Measurements from ENCODE around the gene GALNT15. TPM values are rescaled to one million over a fixed set of nuclear protein-coding genes. Genes with fewer than 3 reads are reported as not detected.

GALNT15 gene
- total RNA-seq, 1 donor from 2014 or later, result 0.40 TPM

DNA sequence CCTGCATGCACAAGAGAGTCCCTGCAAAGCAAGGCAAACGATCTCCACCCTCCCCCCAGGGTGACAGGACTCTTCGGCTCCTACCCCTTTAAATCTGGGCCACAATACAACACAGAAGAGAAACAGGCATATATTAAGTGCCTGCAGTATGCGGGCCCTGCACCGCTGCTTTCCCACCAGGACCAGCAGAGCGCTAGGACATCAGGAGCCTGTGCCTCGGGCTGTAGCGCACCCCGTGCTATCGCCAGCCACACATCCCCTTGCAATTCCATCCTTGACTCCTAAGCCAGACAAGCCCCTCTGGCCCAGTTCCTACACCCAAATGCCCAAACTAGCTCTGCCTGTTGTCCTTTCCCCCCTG, 4.1 kb downstream of the GALNT15 start:
- no peak overlapping the region for H3K27ac Mint-ChIP-seq (ENCODE audit: unreplicated experiment)
- H3K4me3 Mint-ChIP-seq (ENCODE audit: unreplicated experiment), result no peak overlapping the region
- H3K4me1 Mint-ChIP-seq (ENCODE audit: low read depth), result peaks cover 32% of the 10 kb centered on the region
- no peaks in the 10 kb centered on the region for H3K9me3 Mint-ChIP-seq (ENCODE audit: low read depth)
- no peaks in the 10 kb centered on the region for H3K36me3 Mint-ChIP-seq (ENCODE audit: low read depth)
- TF ChIP-seq, protein P1, sequence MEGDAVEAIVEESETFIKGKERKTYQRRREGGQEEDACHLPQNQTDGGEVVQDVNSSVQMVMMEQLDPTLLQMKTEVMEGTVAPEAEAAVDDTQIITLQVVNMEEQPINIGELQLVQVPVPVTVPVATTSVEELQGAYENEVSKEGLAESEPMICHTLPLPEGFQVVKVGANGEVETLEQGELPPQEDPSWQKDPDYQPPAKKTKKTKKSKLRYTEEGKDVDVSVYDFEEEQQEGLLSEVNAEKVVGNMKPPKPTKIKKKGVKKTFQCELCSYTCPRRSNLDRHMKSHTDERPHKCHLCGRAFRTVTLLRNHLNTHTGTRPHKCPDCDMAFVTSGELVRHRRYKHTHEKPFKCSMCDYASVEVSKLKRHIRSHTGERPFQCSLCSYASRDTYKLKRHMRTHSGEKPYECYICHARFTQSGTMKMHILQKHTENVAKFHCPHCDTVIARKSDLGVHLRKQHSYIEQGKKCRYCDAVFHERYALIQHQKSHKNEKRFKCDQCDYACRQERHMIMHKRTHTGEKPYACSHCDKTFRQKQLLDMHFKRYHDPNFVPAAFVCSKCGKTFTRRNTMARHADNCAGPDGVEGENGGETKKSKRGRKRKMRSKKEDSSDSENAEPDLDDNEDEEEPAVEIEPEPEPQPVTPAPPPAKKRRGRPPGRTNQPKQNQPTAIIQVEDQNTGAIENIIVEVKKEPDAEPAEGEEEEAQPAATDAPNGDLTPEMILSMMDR (IDR thresholded peaks at IDR 0.05), result peak; percentile 53
- no peak for DNase-seq (ENCODE audit: low spot score)
- peaks cover 1% of the 10 kb centered on the region for H3K27me3 Mint-ChIP-seq (ENCODE audit: low read depth)

DNA sequence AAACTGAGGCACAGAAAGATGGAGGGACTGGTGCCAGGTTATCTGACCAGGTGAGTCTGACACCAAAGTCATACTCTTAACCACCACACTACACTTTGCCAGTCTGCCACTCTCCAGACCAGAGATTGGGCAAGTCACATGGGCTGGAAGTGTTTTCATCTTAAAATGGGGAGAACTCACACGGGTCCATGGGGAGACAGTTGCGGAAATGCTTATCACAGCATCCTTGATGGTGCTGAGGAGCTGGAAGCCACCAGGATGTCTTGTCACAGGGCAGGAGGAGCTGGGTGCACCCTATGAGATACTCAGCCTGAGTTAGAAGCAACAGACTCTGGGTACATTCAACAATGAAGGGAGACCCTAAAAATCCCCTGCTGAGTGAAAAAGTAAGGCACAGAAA, 4.8 kb downstream of the GALNT15 start:
- no peaks in the 10 kb centered on the region for H3K36me3 Mint-ChIP-seq (ENCODE audit: low read depth)
- TF ChIP-seq, protein P1 (IDR thresholded peaks at IDR 0.05), result no peak
- peaks cover 1% of the 10 kb centered on the region for H3K27me3 Mint-ChIP-seq (ENCODE audit: low read depth)
- H3K4me3 Mint-ChIP-seq (ENCODE audit: unreplicated experiment), result no peak overlapping the region
- DNase-seq (ENCODE audit: low spot score), result no peak
- H3K4me1 Mint-ChIP-seq (ENCODE audit: low read depth), result peaks cover 30% of the 10 kb centered on the region
- H3K27ac Mint-ChIP-seq (ENCODE audit: unreplicated experiment), result no peak overlapping the region
- H3K9me3 Mint-ChIP-seq (ENCODE audit: low read depth), result no peaks in the 10 kb centered on the region

DNA sequence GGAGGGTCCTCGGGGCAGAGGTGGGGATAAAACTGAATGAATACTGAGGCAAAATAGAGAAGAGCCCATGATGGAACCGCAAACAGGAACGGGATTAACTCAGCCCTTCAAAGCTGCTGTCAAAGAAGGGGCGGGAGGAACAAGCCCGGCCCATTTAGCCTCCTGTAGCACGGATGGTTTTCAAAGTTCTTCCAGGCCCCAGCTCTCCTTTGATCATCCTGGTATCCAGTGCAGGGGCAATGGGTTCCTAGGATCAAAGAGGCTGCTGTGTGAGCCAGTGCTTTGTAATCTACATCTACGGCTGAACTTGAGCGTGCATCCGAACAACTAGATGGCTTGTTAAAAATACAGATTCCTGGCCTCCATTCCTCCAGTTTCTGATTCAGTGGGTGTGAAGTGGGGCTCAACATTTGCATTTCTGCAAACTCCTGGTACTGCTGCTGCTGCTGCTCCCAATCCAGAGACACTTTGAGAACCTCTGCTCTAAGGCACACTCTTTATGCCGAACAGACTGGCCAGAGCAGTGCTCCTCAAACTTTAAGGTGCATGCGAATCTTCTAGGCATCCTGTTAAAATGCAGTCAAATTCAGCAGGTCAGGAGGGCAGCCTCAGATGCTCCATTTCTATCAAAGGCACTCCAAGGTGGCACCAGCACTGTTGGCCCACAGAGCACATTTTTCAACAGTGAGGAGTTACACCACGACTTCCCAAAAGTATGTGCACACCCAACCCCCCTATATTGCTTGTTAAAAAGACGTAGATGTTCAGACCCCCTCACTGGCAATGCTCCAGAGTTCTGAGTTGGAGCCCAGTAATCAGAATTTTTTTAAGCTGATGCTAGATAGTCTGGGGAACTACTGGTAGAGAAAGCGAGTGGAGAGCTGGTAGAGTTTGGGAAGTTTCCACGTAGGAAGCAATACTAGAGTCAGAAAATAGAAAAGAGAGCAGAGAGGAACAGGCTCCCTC, 5.6 kb downstream of the GALNT15 start:
- Mint-ChIP-seq H3K27me3 (ENCODE audit: low read depth) (peaks cover 1% of the 10 kb centered on the region), H3K36me3 (ENCODE audit: low read depth) (no peaks in the 10 kb centered on the region), H3K27ac (ENCODE audit: unreplicated experiment) (no peak overlapping the region), H3K4me1 (ENCODE audit: low read depth) (peaks cover 23% of the 10 kb centered on the region), H3K4me3 (ENCODE audit: unreplicated experiment) (no peak overlapping the region), H3K9me3 (ENCODE audit: low read depth) (no peaks in the 10 kb centered on the region)
- DNase-seq (ENCODE audit: low spot score), result no peak
- TF ChIP-seq, protein P1 (IDR thresholded peaks at IDR 0.05), result no peak

DNA sequence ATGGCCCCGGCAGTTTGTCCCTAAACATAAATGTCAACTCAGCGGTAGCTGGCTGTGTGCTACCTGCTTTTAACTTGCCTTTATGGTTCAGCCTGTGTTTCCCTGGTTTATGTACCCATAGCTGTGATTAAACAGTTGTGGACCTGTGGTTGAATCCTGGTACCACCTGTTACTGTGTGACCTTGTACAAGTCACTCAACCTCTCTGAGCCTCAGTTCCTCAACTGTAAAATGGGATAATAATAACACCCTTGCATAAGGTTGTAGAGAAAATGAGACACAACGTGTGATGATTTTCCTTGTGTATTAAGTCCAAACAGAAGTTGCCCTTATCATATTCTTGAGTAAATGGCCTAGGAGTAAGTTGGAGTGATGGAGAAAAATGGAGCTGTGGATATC, 6.3 kb downstream of the GALNT15 start:
- Mint-ChIP-seq H3K36me3 (ENCODE audit: low read depth) (no peaks in the 10 kb centered on the region), H3K27me3 (ENCODE audit: low read depth) (peaks cover 1% of the 10 kb centered on the region), H3K4me1 (ENCODE audit: low read depth) (peaks cover 23% of the 10 kb centered on the region), H3K4me3 (ENCODE audit: unreplicated experiment) (no peak overlapping the region), H3K27ac (ENCODE audit: unreplicated experiment) (no peak overlapping the region), H3K9me3 (ENCODE audit: low read depth) (no peaks in the 10 kb centered on the region)
- TF ChIP-seq, protein P1 (IDR thresholded peaks at IDR 0.05), result no peak
- DNase-seq (ENCODE audit: low spot score), result no peak

DNA sequence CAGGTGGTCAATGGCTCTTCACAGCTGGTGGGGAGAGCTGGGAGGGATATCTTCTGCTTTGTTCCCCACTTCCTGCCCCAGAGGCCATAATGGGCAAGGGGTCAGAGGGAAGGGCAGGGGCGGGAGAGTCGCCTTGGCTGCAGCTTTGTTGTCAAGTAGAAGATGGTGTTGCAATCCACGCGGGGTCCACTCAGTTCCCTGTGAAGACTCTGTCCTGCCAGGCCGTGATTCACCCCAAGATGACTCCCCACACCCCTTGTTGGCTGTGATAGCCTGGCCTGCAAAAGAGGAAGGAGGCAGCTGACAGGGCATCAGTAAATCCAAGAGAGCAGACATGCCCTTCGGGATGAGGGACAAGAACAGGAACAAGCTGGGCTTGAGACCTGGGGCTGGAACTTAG, 6.9 kb downstream of the GALNT15 start:
- no peaks in the 10 kb centered on the region for H3K36me3 Mint-ChIP-seq (ENCODE audit: low read depth)
- H3K4me3 Mint-ChIP-seq (ENCODE audit: unreplicated experiment), result no peak overlapping the region
- H3K4me1 Mint-ChIP-seq (ENCODE audit: low read depth), result peaks cover 23% of the 10 kb centered on the region
- no peaks in the 10 kb centered on the region for H3K9me3 Mint-ChIP-seq (ENCODE audit: low read depth)
- DNase-seq (ENCODE audit: low spot score), result no peak
- TF ChIP-seq, protein P1 (IDR thresholded peaks at IDR 0.05), result no peak
- H3K27ac Mint-ChIP-seq (ENCODE audit: unreplicated experiment), result no peak overlapping the region
- H3K27me3 Mint-ChIP-seq (ENCODE audit: low read depth), result peaks cover 1% of the 10 kb centered on the region

Measured in chondrocyte (in vitro differentiated cells).